VCaP (cell line): ENCODE results near the gene CBARP.

Source experiments
- H3K27ac ChIP-seq: fragments of 450-650 bp; 2 replicates; pipeline ENCODE4 v1.5.1; 2017
- TF ChIP-seq, protein P1 (sequence below): fragments of 450-650 bp; conservative IDR thresholded peaks from 2 replicates; pipeline ENCODE4 v1.5.1; 2017; ENCODE audit warnings: mild to moderate bottlenecking, moderate library complexity

CBARP gene

GRCh38 chr19:1182068-1182467 is 55.7 kb downstream of the CBARP start:
- H3K27ac ChIP-seq, result peak overlapping the region; percentile 84
- TF ChIP-seq, protein P1, sequence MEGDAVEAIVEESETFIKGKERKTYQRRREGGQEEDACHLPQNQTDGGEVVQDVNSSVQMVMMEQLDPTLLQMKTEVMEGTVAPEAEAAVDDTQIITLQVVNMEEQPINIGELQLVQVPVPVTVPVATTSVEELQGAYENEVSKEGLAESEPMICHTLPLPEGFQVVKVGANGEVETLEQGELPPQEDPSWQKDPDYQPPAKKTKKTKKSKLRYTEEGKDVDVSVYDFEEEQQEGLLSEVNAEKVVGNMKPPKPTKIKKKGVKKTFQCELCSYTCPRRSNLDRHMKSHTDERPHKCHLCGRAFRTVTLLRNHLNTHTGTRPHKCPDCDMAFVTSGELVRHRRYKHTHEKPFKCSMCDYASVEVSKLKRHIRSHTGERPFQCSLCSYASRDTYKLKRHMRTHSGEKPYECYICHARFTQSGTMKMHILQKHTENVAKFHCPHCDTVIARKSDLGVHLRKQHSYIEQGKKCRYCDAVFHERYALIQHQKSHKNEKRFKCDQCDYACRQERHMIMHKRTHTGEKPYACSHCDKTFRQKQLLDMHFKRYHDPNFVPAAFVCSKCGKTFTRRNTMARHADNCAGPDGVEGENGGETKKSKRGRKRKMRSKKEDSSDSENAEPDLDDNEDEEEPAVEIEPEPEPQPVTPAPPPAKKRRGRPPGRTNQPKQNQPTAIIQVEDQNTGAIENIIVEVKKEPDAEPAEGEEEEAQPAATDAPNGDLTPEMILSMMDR, result no peak

DNA sequence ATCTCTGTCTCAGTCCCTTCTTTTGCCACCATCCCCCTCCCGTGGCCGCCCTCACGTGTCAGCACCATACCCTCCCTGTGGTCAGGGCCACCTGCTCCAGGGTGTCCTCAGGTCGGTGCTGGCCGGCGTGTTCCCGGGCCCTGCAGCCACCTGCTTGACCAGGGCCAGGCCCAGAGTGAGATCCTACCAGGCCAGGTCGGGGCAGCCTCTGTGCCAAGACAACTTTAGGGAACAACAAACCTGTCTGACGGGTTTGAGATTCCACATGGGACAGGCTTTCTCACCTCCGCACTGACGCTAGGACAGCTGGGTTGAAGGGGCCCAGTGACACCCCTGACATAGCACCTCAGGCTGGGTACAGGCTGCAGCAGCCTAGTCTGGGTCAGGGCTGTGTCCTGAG is 56.2 kb downstream of the CBARP start:
- peak overlapping the region; percentile 84 for H3K27ac ChIP-seq
- TF ChIP-seq, protein P1, result no peak
